Measurements from ENCODE around the gene APH1B.

DNA sequence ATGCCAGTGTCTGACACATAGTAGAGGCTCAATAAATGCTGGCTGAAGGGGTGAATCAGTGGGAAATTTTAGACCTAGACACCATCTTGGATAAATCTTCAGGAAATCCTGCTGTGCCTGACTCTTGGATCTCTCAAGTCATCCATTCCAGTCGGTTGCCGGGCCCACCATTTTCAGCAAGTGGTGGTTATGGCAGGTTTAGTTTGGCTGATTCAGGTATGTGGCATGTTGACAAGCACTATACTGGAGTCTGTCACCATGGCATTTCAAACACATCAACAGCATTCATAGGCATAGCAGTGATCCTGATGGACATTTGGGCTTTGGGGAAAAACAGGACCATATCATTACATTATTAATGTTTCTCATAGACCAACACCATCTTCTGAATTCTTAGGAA, 25.7 kb upstream of the APH1B start:
- TF ChIP-seq, protein P1, sequence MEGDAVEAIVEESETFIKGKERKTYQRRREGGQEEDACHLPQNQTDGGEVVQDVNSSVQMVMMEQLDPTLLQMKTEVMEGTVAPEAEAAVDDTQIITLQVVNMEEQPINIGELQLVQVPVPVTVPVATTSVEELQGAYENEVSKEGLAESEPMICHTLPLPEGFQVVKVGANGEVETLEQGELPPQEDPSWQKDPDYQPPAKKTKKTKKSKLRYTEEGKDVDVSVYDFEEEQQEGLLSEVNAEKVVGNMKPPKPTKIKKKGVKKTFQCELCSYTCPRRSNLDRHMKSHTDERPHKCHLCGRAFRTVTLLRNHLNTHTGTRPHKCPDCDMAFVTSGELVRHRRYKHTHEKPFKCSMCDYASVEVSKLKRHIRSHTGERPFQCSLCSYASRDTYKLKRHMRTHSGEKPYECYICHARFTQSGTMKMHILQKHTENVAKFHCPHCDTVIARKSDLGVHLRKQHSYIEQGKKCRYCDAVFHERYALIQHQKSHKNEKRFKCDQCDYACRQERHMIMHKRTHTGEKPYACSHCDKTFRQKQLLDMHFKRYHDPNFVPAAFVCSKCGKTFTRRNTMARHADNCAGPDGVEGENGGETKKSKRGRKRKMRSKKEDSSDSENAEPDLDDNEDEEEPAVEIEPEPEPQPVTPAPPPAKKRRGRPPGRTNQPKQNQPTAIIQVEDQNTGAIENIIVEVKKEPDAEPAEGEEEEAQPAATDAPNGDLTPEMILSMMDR (IDR thresholded peaks at IDR 0.05; ENCODE audit: low read depth, low read length): no peak
- TF ChIP-seq EZH2phosphoT487 (IDR thresholded peaks at IDR 0.05; ENCODE audit: low read depth): no peak

All from OCI-LY3 (cell line).